ENCODE results near the gene KSR2. TPM values are rescaled to one million over a fixed set of nuclear protein-coding genes. Genes with fewer than 3 reads are reported as not detected.
"Not testable (repeated sequence)": the region's sequence is repeated elsewhere in the genome, so short reads cannot be mapped to it uniquely, and the experiment has no call there.

KSR2 gene
- total RNA-seq, 1 donor from 2014 or later, result 0.47 TPM

DNA sequence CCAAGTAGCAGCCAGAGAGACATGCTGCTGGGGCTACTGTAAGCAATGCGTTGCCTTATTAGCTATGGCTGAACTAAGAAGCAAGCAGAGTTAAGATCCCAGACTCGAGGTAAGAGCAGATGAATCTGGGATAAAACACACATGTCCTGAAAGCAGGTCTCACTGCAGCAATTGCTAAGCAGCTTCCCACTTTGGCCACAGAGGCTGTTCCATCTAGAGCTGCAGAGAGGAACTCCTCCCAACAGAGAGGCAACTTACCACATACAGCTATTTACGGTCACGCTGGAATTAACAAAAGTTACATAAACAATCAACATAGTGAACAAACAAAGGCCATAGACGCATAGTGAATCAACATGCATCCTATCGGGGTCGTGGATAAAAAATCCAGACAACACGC lies 90.2 kb downstream of the KSR2 start:
- Mint-ChIP-seq H3K4me3 (ENCODE audit: unreplicated experiment) (no peak overlapping the region), H3K36me3 (ENCODE audit: unreplicated experiment) (no peaks in the 10 kb centered on the region), H3K4me1 (ENCODE audit: low read depth, unreplicated experiment) (peaks cover 4% of the 10 kb centered on the region), H3K9me3 (ENCODE audit: unreplicated experiment) (no peaks in the 10 kb centered on the region), H3K27ac (ENCODE audit: unreplicated experiment) (no peak overlapping the region), H3K27me3 (ENCODE audit: unreplicated experiment) (peaks cover 5% of the 10 kb centered on the region)
- TF ChIP-seq, protein P1, sequence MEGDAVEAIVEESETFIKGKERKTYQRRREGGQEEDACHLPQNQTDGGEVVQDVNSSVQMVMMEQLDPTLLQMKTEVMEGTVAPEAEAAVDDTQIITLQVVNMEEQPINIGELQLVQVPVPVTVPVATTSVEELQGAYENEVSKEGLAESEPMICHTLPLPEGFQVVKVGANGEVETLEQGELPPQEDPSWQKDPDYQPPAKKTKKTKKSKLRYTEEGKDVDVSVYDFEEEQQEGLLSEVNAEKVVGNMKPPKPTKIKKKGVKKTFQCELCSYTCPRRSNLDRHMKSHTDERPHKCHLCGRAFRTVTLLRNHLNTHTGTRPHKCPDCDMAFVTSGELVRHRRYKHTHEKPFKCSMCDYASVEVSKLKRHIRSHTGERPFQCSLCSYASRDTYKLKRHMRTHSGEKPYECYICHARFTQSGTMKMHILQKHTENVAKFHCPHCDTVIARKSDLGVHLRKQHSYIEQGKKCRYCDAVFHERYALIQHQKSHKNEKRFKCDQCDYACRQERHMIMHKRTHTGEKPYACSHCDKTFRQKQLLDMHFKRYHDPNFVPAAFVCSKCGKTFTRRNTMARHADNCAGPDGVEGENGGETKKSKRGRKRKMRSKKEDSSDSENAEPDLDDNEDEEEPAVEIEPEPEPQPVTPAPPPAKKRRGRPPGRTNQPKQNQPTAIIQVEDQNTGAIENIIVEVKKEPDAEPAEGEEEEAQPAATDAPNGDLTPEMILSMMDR (IDR thresholded peaks at IDR 0.05; ENCODE audit: partially characterized antibody, unreplicated experiment), result no peak
- DNase-seq, result no peak

GRCh38 chr12:117876436-117876816 lies 92.4 kb downstream of the KSR2 start:
- peaks cover 2% of the 10 kb centered on the region for H3K9me3 Mint-ChIP-seq (ENCODE audit: unreplicated experiment)
- no peak overlapping the region for H3K4me3 Mint-ChIP-seq (ENCODE audit: unreplicated experiment)
- peaks cover 4% of the 10 kb centered on the region for H3K4me1 Mint-ChIP-seq (ENCODE audit: low read depth, unreplicated experiment)
- TF ChIP-seq, protein P1 (IDR thresholded peaks at IDR 0.05; ENCODE audit: partially characterized antibody, unreplicated experiment), result no peak
- DNase-seq, result no peak
- peaks cover 3% of the 10 kb centered on the region for H3K27me3 Mint-ChIP-seq (ENCODE audit: unreplicated experiment)
- H3K27ac Mint-ChIP-seq (ENCODE audit: unreplicated experiment), result no peak overlapping the region
- no peaks in the 10 kb centered on the region for H3K36me3 Mint-ChIP-seq (ENCODE audit: unreplicated experiment)

DNA sequence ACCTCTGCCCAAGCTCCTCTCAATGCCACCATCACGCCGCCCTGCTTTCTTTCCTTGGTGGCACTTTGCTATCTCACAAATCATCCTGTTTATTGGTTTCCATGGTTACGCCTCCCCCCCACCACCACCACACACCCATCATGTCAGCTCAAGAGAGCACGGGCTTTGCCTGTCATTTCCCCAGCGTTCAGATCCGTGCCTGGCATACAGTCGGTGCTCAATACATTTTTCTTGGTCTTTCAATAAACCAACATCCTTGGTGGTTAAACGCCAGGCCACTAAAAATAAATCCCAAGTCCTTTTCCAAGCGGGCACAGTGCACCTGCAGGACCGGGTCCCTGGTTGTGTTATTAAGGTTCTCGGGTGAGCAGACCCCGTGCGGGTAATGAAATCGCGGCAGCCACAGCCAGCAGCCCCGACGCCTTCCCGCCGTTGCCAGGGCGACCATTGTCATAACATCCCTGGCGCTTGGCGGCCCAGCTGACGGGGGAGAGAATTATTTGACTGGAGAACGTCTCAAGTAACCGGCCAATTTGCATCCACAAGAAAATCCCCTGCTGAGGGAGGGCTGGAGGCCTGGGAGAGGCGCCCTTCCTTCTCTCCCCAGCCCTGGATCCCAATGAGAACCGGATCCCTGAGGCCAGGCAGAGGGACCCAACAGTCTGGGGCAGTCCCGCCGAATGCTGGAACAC lies 92.9 kb downstream of the KSR2 start:
- peak; percentile 84 for DNase-seq
- peaks cover 4% of the 10 kb centered on the region for H3K4me1 Mint-ChIP-seq (ENCODE audit: low read depth, unreplicated experiment)
- peak overlapping the region; percentile 33 for H3K27ac Mint-ChIP-seq (ENCODE audit: unreplicated experiment)
- H3K36me3 Mint-ChIP-seq (ENCODE audit: unreplicated experiment), result no peaks in the 10 kb centered on the region
- peaks cover 2% of the 10 kb centered on the region for H3K9me3 Mint-ChIP-seq (ENCODE audit: unreplicated experiment)
- TF ChIP-seq, protein P1 (IDR thresholded peaks at IDR 0.05; ENCODE audit: partially characterized antibody, unreplicated experiment), result no peak
- peaks cover 3% of the 10 kb centered on the region for H3K27me3 Mint-ChIP-seq (ENCODE audit: unreplicated experiment)
- H3K4me3 Mint-ChIP-seq (ENCODE audit: unreplicated experiment), result peak overlapping the region; percentile 46

DNA sequence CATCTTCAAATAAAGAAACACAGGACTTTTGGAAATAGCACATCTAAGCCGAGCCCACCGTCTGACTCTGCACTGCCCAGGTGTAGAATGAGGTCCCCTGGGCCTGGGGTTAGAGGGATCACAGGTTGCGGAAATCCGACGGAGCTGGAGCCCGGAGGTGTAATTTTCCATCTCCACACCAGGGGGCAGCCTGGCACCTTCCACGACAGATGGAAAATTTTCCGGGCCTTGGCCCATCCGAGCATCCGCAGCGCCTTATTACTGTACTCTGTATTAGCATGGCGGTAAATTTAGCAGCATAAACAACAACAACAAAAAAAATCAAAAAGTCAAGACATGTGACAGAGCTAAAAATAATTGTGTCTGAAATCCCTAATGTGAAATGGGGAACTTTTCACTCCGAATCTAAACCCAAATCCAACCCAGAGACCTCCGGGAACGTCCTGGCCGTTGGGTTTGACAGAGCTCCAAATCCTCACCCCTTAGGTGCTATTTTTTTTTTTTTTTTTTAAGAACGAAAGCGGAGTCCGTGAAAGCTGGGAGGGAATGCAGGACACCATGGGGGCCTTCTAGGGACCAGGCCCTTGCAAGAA lies 93.9 kb downstream of the KSR2 start:
- no peaks in the 10 kb centered on the region for H3K36me3 Mint-ChIP-seq (ENCODE audit: unreplicated experiment)
- H3K9me3 Mint-ChIP-seq (ENCODE audit: unreplicated experiment), result peaks cover 2% of the 10 kb centered on the region
- peak; percentile 84 for DNase-seq
- no peak overlapping the region for H3K4me3 Mint-ChIP-seq (ENCODE audit: unreplicated experiment)
- H3K4me1 Mint-ChIP-seq (ENCODE audit: low read depth, unreplicated experiment), result peaks cover 4% of the 10 kb centered on the region
- H3K27me3 Mint-ChIP-seq (ENCODE audit: unreplicated experiment), result peaks cover 3% of the 10 kb centered on the region
- H3K27ac Mint-ChIP-seq (ENCODE audit: unreplicated experiment), result no peak overlapping the region
- TF ChIP-seq, protein P1 (IDR thresholded peaks at IDR 0.05; ENCODE audit: partially characterized antibody, unreplicated experiment), result peak; percentile 99

DNA sequence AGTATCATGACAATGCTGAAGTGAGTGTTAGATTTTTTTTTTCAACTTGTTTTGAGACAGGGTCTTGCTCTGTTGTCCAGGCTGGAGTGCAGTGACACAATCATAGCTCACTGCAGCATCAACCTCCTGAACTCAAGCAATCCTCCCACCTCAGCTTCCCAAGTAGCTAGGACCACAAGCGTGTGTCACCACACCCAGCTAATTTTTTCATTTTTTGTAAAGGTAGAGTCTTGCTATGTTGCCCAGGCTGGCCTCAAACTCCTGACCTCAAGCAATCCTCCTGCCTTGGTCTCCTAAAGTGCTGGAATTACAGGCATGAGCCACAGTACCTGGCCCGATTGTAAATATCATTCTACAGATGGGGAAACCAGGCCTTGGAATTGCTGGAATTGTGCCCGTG lies 94.6 kb downstream of the KSR2 start:
- H3K27ac Mint-ChIP-seq (ENCODE audit: unreplicated experiment); H3K9me3 Mint-ChIP-seq (ENCODE audit: unreplicated experiment); H3K36me3 Mint-ChIP-seq (ENCODE audit: unreplicated experiment); H3K27me3 Mint-ChIP-seq (ENCODE audit: unreplicated experiment); H3K4me3 Mint-ChIP-seq (ENCODE audit: unreplicated experiment); DNase-seq; H3K4me1 Mint-ChIP-seq (ENCODE audit: low read depth, unreplicated experiment): not testable (repeated sequence)
